Skeletal muscle satellite cell (primary cell): ENCODE data around the gene OR2C3. TPM values are rescaled to one million over a fixed set of nuclear protein-coding genes. Genes with fewer than 3 reads are reported as not detected.

ENCODE experiments used
- H3K27me3 ChIP-seq: 2 replicates; pipeline ENCODE4 v1.7.0; 2013; ENCODE audit warnings: low read length; ENCODE audit not compliant: control insufficient read depth, insufficient read depth
- H3K36me3 ChIP-seq: 2 replicates; pipeline ENCODE4 v1.7.0; 2013; ENCODE audit warnings: mild to moderate bottlenecking, control low read depth, low read length; ENCODE audit not compliant: insufficient read depth
- H3K4me1 ChIP-seq: 2 replicates; pipeline ENCODE4 v1.7.0; 2013; ENCODE audit warnings: low read length; ENCODE audit not compliant: control insufficient read depth, insufficient read depth
- H3K4me2 ChIP-seq: 2 replicates; pipeline ENCODE4 v1.7.0; 2013; ENCODE audit warnings: mild to moderate bottlenecking, low read length
- H3K4me3 ChIP-seq: 2 replicates; pipeline ENCODE4 v1.7.0; 2013; ENCODE audit warnings: low read length
- H3K9ac ChIP-seq: 2 replicates; pipeline ENCODE4 v1.7.0; 2013; ENCODE audit warnings: mild to moderate bottlenecking, low read depth, low read length, moderate library complexity
- H3K9me3 ChIP-seq: replicated peaks from 2 replicates; pipeline ENCODE4 v1.7.0; 2013; ENCODE audit warnings: mild to moderate bottlenecking, control low read depth, low read length
- total RNA-seq: library from RNA; depleted of rRNA; stranded (reverse); fragments of >200 nt; gene quantifications from 2 replicates; pipeline ENCODE4 v1.2.3, GENCODE V29; 2012; rRNA removed

Gene OR2C3
- total RNA-seq, result under 0.01 TPM in 1 of 2 replicates, not detected in the other

DNA sequence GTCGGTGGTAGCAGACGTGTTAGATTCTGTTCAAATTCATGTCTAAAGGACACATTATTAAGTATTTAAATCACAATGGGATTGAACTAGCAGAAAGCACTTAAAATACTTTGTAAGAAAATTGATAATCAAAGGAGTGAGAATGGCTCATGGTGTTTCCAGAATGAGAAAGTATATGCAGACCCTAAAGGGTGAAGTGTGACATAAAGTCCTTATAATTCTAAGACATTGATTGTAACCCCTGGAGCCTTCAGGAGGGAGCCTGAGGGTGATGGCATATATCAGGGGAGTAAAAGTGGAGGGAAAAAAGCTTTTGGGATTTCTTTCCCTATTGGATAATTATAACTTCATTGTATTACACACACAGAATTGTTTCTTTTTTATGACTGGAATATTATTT, at the start of gene OR2C3:
Gene OR2C3 (minus strand): TSS at position 101 of the 400 bp plus-strand sequence. CDS start 3,929 bp downstream, outside the sequence.
- no peak within 1 kb of the TSS for H3K4me3 ChIP-seq
- H3K4me1 ChIP-seq, result no peaks in the 10 kb centered on the region
- H3K9me3 ChIP-seq, result peaks cover 12% of the 10 kb centered on the region
- H3K4me2 ChIP-seq, result no peak within 1 kb of the TSS
- H3K9ac ChIP-seq, result no peak within 1 kb of the TSS
- H3K27me3 ChIP-seq, result no peaks in the 10 kb centered on the region
- H3K36me3 ChIP-seq, result no peaks in the 10 kb centered on the region

DNA sequence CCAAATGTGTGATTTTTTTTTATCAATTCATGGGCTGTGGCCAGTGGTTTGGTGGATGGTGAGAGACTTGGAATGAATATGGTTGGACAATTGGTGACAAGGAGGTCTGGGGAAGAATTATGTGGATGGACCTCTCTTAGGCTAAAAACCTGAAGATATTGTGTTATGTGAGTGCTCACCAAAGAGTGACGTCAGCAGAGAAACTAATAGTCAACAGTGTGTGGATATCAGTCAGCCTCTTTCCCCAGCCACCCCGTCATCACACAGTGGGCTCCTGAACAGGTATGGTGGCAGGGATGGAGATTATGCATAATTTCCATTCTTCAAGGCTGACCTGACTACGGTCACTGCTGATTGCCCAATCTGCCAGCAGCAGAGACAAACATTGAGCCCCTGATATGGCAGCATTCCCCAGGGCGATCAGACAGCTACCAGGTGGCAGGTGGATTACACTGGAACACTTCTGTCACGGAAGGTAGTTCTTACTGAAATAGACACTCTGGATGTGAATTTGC, 42.8 kb upstream of the OR2C3 start:
- no peaks in the 10 kb centered on the region for H3K36me3 ChIP-seq
- no peaks in the 10 kb centered on the region for H3K27me3 ChIP-seq
- H3K4me3 ChIP-seq, result no peak overlapping the region
- peaks cover 3% of the 10 kb centered on the region for H3K9me3 ChIP-seq
- no peaks in the 10 kb centered on the region for H3K4me1 ChIP-seq
- no peak overlapping the region for H3K4me2 ChIP-seq
- H3K9ac ChIP-seq, result no peak overlapping the region

DNA sequence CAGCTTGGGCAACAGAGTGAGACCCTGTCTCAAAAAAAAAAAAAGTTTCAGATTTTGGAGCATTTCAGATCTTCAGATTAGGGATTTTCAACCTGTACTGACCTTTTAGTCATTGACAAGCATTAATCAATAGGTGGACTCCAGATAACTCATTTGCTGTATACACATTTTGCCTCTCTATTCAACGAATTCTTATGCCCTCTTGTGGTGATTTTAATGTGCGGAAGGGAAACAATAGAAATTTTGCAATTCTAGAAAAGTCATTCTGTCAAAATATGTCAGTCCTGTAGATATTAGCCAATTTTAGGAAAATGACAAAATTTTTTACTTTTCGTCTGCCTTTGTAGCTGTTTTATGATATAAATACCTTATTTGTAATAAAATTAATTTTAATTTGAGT, 40.3 kb upstream of the OR2C3 start:
- Histone ChIP-seq H3K4me3 (no peak overlapping the region), H3K27me3 (no peaks in the 10 kb centered on the region), H3K4me1 (no peaks in the 10 kb centered on the region), H3K36me3 (no peaks in the 10 kb centered on the region), H3K9ac (no peak overlapping the region), H3K9me3 (peaks cover 3% of the 10 kb centered on the region), H3K4me2 (no peak overlapping the region)

DNA sequence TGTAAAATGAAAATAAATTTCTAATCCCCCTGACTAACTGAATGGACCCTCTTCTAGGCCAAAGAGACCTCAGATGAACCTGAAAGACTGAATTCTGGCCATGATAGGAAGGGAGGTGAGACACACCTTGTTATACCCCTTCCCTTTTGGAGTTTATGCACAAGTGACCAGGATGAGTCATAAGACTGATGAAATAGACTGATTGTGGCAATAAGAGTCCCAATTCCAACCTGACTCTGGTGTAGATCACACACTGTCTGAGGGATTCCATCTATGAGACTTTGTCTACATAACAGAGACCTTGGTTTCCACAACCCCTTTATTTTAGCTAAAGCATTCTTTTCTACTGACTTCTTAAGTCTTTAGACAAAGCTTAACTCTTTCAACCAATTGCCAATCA, 38.4 kb upstream of the OR2C3 start:
- Histone ChIP-seq H3K4me2 (no peak overlapping the region), H3K9me3 (peaks cover 3% of the 10 kb centered on the region), H3K4me3 (no peak overlapping the region), H3K9ac (no peak overlapping the region), H3K27me3 (no peaks in the 10 kb centered on the region), H3K36me3 (no peaks in the 10 kb centered on the region), H3K4me1 (no peaks in the 10 kb centered on the region)

DNA sequence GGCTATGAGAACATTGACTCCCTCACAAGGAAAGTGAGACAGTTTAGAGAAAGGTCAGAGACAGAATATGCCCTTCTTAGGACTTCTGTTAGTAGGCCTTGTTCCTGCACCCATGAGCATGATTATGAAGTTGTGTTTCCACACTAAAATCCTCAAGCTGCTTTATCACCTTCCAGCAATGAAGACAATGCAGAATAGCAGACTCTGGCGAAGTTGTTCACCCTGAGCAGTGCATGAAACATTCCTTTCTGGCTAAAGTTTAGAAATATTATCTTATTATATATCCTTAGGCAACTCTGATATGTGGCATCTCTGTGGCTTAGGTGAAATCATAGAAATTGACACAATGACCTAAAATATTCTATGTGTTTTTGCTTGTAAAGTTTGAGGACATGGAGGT, 38.0 kb upstream of the OR2C3 start:
- H3K4me2 ChIP-seq, result no peak overlapping the region
- H3K36me3 ChIP-seq, result no peaks in the 10 kb centered on the region
- no peaks in the 10 kb centered on the region for H3K27me3 ChIP-seq
- H3K4me3 ChIP-seq, result no peak overlapping the region
- H3K4me1 ChIP-seq, result no peaks in the 10 kb centered on the region
- H3K9ac ChIP-seq, result no peak overlapping the region
- H3K9me3 ChIP-seq, result peaks cover 3% of the 10 kb centered on the region

DNA sequence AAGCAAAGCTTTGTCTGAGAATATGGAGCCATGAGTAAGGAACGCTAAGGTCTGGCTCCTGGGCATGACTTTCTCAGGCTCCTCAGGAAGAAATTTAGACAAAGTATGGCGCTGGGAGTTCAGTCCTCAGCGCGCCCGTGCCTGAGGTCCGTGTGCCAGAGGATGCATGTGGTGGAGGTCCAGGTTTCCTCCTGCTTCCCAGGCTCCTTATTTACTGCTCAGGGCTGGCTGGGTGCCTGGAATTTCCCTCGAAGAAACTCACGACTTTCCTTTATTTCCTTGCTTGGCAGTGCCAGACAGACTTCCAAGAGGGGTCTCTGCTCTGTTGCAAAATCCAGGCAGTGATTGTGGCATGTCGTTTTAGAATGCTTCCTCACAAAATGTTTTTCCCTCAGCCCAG, 26.0 kb upstream of the OR2C3 start:
- Histone ChIP-seq H3K9me3 (no peaks in the 10 kb centered on the region), H3K9ac (no peak overlapping the region), H3K4me3 (no peak overlapping the region), H3K36me3 (no peaks in the 10 kb centered on the region), H3K4me1 (no peaks in the 10 kb centered on the region), H3K4me2 (no peak overlapping the region), H3K27me3 (no peaks in the 10 kb centered on the region)

DNA sequence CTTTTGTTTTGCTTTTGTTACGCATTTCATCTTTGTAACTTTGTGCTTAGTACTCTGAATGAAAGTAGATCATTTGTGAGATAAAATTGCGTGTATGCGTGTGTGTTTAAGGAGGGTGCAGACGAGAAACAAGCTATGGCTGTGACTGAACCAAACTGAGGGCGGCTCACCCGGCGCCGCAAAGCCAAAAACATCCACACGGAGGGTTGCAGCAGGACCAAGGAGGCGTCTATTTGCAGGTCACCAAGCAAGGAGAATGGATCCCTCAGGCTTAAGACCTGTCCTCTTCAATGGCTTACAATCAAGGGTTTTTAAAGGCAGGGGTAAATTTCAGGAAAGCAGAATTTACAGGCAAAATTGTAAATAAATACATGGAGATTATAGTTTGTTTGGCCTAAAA, 25.5 kb upstream of the OR2C3 start:
- no peaks in the 10 kb centered on the region for H3K9me3 ChIP-seq
- no peak overlapping the region for H3K4me3 ChIP-seq
- no peak overlapping the region for H3K4me2 ChIP-seq
- no peaks in the 10 kb centered on the region for H3K36me3 ChIP-seq
- H3K4me1 ChIP-seq, result no peaks in the 10 kb centered on the region
- no peak overlapping the region for H3K9ac ChIP-seq
- no peaks in the 10 kb centered on the region for H3K27me3 ChIP-seq

DNA sequence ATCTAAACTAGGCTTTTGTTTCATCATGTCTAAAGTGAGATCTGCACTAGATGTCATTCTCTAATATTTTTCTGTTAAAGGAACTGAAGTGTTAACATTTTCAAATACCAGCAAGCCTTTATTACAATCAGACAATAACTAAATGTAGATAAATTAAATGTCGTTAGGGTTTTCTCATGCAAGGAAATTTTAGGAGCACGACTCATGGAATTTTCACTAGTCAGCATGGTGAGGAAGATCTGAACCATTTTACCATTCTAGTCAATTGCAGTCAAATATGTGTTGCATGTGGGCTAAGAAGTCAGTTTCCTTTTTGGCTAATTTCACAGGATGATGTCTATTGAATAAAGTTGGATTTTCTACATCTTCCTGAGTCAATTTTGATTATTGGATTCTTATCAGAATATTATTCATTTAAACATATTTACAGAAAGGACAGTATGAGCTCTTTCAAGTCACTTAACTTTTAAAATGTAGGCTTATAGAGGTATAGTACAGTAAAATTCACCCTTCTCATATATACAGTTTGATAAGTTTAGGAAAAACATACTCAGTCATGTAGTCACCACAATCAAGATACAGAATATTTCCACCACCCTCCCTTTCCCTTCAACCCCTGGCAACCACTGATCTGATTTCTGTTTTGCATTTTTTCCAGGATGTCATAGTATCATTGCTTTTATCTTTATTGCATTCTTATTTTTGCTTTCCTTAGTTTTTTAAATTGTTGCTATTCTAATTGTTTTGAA, 21.9 kb upstream of the OR2C3 start:
- no peak overlapping the region for H3K9ac ChIP-seq
- H3K4me1 ChIP-seq, result no peaks in the 10 kb centered on the region
- no peaks in the 10 kb centered on the region for H3K36me3 ChIP-seq
- no peaks in the 10 kb centered on the region for H3K27me3 ChIP-seq
- no peak overlapping the region for H3K4me3 ChIP-seq
- no peak overlapping the region for H3K4me2 ChIP-seq
- peaks cover 8% of the 10 kb centered on the region for H3K9me3 ChIP-seq

DNA sequence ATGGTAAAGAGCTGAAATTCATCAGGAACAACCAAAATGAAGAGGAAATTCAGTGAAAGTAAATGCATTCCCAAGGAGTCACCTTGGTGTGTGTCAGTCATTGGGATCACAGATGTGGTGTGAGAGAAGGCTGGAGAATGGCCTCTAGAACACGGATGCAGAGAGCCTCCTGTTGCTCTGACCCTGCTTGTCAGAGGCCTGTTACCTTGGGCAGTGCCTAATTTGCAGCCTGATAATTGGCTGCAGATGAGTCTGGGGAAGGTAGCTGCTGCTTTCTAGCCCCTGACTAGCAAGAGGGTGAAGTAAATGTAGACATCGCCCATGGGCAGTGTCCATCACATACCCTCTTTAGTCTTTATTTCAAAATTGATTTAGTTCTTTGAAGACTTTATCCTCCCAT, 16.0 kb upstream of the OR2C3 start:
- no peak overlapping the region for H3K9ac ChIP-seq
- H3K36me3 ChIP-seq, result no peaks in the 10 kb centered on the region
- peaks cover 8% of the 10 kb centered on the region for H3K9me3 ChIP-seq
- no peaks in the 10 kb centered on the region for H3K4me1 ChIP-seq
- no peak overlapping the region for H3K4me2 ChIP-seq
- no peaks in the 10 kb centered on the region for H3K27me3 ChIP-seq
- no peak overlapping the region for H3K4me3 ChIP-seq

DNA sequence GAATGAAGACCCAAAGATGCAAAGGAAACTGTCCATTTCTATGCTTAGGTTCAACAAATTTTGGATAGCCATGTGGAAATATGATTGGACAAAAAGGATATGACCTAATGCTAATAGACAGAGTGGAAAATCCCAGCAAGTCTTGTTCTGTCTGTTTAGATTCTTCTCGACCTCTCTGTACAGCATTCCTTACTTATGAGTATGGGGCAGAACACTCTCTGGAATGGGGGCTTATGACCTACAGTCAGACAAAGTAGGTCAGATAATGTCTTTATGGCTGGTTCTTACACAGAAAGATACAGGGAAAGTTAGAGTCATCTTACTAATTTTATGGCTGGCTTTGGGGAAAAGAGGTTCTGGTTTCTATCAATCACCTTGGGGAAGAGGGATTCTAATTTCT, 15.5 kb upstream of the OR2C3 start:
- Histone ChIP-seq H3K4me3 (no peak overlapping the region), H3K36me3 (no peaks in the 10 kb centered on the region), H3K9ac (no peak overlapping the region), H3K27me3 (no peaks in the 10 kb centered on the region), H3K4me2 (no peak overlapping the region), H3K4me1 (no peaks in the 10 kb centered on the region), H3K9me3 (peaks cover 8% of the 10 kb centered on the region)

DNA sequence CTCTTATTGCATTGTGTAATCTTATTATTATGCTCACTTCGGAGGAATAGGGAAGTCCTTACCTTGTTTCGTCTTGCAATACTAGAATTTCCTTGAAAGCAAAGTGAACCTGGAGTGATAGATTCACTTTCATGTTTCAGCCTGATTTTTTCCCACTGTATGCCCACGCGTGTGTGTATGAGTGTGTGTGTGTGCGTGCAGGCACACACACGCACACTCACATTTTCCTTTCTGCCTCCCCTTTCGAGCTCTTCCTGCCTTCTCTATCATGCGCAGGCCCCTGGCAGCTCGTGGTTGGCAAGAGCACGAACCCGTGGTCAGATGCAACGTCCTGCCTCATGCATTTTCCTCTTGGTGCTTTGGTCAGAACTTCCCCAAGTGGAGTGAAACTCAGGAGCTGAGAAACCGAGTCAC, 12.5 kb upstream of the OR2C3 start, which contains the start of gene GCSAML:
Gene GCSAML (plus strand): TSS at position 366 of the 414 bp plus-strand sequence. CDS start 58 bp downstream, outside the sequence.
- Histone ChIP-seq H3K4me2 (no peak within 1 kb of the TSS), H3K9me3 (no peaks in the 10 kb centered on the region), H3K4me1 (no peaks in the 10 kb centered on the region), H3K9ac (no peak within 1 kb of the TSS), H3K27me3 (no peaks in the 10 kb centered on the region), H3K36me3 (no peaks in the 10 kb centered on the region), H3K4me3 (no peak within 1 kb of the TSS)

DNA sequence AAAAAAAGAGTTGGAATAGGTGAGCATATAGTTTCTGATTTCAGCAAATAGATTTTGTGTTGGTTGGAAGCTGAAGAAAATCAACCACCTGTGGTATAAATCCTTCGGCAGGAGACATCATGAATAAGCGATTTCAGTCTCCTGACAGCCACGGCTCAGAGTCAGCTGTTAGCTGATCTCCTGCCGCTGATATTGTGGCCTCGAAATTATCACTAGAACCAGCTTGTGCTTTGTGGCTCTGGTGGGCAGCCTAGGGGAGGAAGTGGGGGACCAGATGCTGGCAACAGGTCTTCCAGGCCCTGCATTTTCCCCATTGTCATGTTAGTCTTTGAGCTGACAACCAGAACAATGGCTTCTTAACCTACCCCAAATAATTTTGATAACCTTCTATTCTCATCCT, 11.9 kb upstream of the OR2C3 start:
- H3K36me3 ChIP-seq, result no peaks in the 10 kb centered on the region
- no peak overlapping the region for H3K4me3 ChIP-seq
- H3K4me1 ChIP-seq, result no peaks in the 10 kb centered on the region
- H3K9me3 ChIP-seq, result no peaks in the 10 kb centered on the region
- H3K9ac ChIP-seq, result no peak overlapping the region
- H3K27me3 ChIP-seq, result no peaks in the 10 kb centered on the region
- H3K4me2 ChIP-seq, result no peak overlapping the region
